IMR-90 (cell line): ENCODE measurements around the gene PARP12. TPM values are rescaled to one million over a fixed set of nuclear protein-coding genes. Genes with fewer than 3 reads are reported as not detected.

Experiments used
- ATAC-seq: fragments of 200-7000 bp; cut with Tn5 transposase; 2 replicates; pipeline ENCODE4 v1.9.1; 2020; ENCODE audit warnings: low read depth, mild to moderate bottlenecking, moderate library complexity
- BruUV-seq: library from RNA; stranded (reverse); fragments of 400-500 nt; replicated peaks from 2 replicates; lab custom pipeline; 2021; lab: Mats Ljungman, UMichigan
- CTCF ChIA-PET: fragments of 300-600 bp; formaldehyde crosslinking; extraction: SDS; loops from one replicate; lab custom pipeline; 2021; ENCODE audit warnings: antibody characterized with exemption; lab: Yijun Ruan, JAX
- POLR2A ChIA-PET: fragments of 300-600 bp; sonication (Branson Sonifier 250); formaldehyde crosslinking; loops from one replicate; lab custom pipeline; 2022; ENCODE audit warnings: antibody characterized with exemption; ENCODE audit not compliant: unreplicated experiment; lab: Charles Lee
- DNase-seq: peaks from one replicate; pipeline ENCODE4 v3.0.0; 2013
- H2AFZ ChIP-seq: replicated peaks from 2 replicates; pipeline ENCODE3; 2013; ENCODE audit warnings: low read length, mild to moderate bottlenecking; ENCODE audit not compliant: poor library complexity
- H2AK5ac ChIP-seq: 2 replicates; pipeline ENCODE4 v1.6.1; 2013; ENCODE audit warnings: low read depth, low read length, inconsistent platforms
- H2AK9ac ChIP-seq: replicated peaks from 2 replicates; pipeline ENCODE3; 2013; ENCODE audit warnings: mild to moderate bottlenecking, low read depth, low read length, moderate library complexity; ENCODE audit not compliant: poor library complexity
- H2BK120ac ChIP-seq: 2 replicates; pipeline ENCODE4 v1.6.1; 2013; ENCODE audit warnings: low read depth, low read length, inconsistent platforms
- H2BK15ac ChIP-seq: 3 replicates; pipeline ENCODE4 v1.6.1; 2013; ENCODE audit warnings: low read depth, low read length, inconsistent platforms
- H2BK20ac ChIP-seq: 2 replicates; pipeline ENCODE4 v1.6.1; 2013; ENCODE audit warnings: low read depth, mild to moderate bottlenecking, inconsistent platforms, low read length, moderate library complexity
- H2BK5ac ChIP-seq: 2 replicates; pipeline ENCODE4 v1.6.1; 2013; ENCODE audit warnings: mild to moderate bottlenecking, low read depth, low read length, inconsistent platforms; ENCODE audit not compliant: poor library complexity, severe bottlenecking
- H3K14ac ChIP-seq: replicated peaks from 2 replicates; pipeline ENCODE4 v1.6.1; 2013; ENCODE audit warnings: low read depth, low read length, inconsistent platforms
- H3K18ac ChIP-seq: 2 replicates; pipeline ENCODE4 v1.6.1; 2013; ENCODE audit warnings: low read depth, low read length, control low read depth
- H3K23ac ChIP-seq: 2 replicates; pipeline ENCODE4 v1.6.1; 2013; ENCODE audit warnings: low read depth, low read length, inconsistent platforms
- H3K27ac ChIP-seq: 2 replicates; pipeline ENCODE4 v1.5.1; 2013; ENCODE audit warnings: mild to moderate bottlenecking, control low read depth, low read length; ENCODE audit not compliant: insufficient read depth
- H3K27me3 ChIP-seq: 2 replicates; pipeline ENCODE4 v1.6.1; 2013; ENCODE audit warnings: low read length; ENCODE audit not compliant: control insufficient read depth, insufficient read depth
- H3K36me3 ChIP-seq: 2 replicates; pipeline ENCODE4 v1.6.1; 2013; ENCODE audit warnings: low read length, mixed read lengths; ENCODE audit not compliant: control insufficient read depth, insufficient read depth
- H3K4ac ChIP-seq: 2 replicates; pipeline ENCODE4 v1.6.1; 2013; ENCODE audit warnings: low read depth, low read length, inconsistent platforms
- H3K4me1 ChIP-seq: 2 replicates; pipeline ENCODE4 v1.6.1; 2013; ENCODE audit warnings: low read length, mixed read lengths; ENCODE audit not compliant: control insufficient read depth, insufficient read depth
- H3K4me2 ChIP-seq: 2 replicates; pipeline ENCODE4 v1.6.1; 2013; ENCODE audit warnings: low read depth, mild to moderate bottlenecking, control low read depth, low read length, moderate library complexity
- H3K4me3 ChIP-seq: 2 replicates; pipeline ENCODE4 v1.5.1; 2013; ENCODE audit warnings: low read depth, mild to moderate bottlenecking, control low read depth, low read length, moderate library complexity; ENCODE audit not compliant: insufficient read depth
- H3K56ac ChIP-seq: 2 replicates; pipeline ENCODE4 v1.6.1; 2013; ENCODE audit warnings: low read length, inconsistent platforms; ENCODE audit not compliant: insufficient read depth; ENCODE audit errors: extremely low read depth
- H3K79me1 ChIP-seq, 2 experiments: 2 replicates each; pipeline ENCODE4 v1.6.1; 2013; ENCODE audit warnings: low read length in 2 of 2, inconsistent platforms in 1 of 2, low read depth in 1 of 2
- H3K9ac ChIP-seq: 2 replicates; pipeline ENCODE4 v1.6.1; 2013; ENCODE audit warnings: low read depth, low read length, control low read depth
- H3K9me1 ChIP-seq: 2 replicates; pipeline ENCODE4 v1.6.1; 2013; ENCODE audit warnings: low read length, inconsistent platforms; ENCODE audit not compliant: insufficient read depth
- H3K9me3 ChIP-seq: 2 replicates; pipeline ENCODE4 v1.6.1; 2013; ENCODE audit warnings: low read length; ENCODE audit not compliant: control insufficient read depth, insufficient read depth
- H4K20me1 ChIP-seq: 2 replicates; pipeline ENCODE4 v1.6.1; 2013; ENCODE audit warnings: low read length, inconsistent platforms; ENCODE audit not compliant: insufficient read depth
- H4K5ac ChIP-seq: 2 replicates; pipeline ENCODE4 v1.6.1; 2013; ENCODE audit warnings: mild to moderate bottlenecking, low read depth, low read length, control low read depth
- H4K8ac ChIP-seq, 2 experiments: 2 replicates each; pipeline ENCODE4 v1.6.1; 2013; ENCODE audit warnings: low read depth in 2 of 2, low read length in 2 of 2, control low read depth in 1 of 2, inconsistent platforms in 1 of 2
- H4K91ac ChIP-seq: 2 replicates; pipeline ENCODE4 v1.6.1; 2013; ENCODE audit warnings: low read depth, low read length, inconsistent platforms; ENCODE audit not compliant: insufficient read depth
- MAFK ChIP-seq: IDR thresholded peaks from 2 replicates; pipeline ENCODE4 v1.6.1; 2012; ENCODE audit warnings: low read depth, low read length, improper control_type of control experiment
- WGBS, 2 experiments: methylation state at CpG; one replicate each; pipeline versions ENCODE4 v1.1.5 to v1.1.7; 2013; ENCODE audit warnings: missing lambda C conversion rate in 2 of 2; ENCODE audit not compliant: insufficient read length in 1 of 2; ENCODE audit errors: extremely low coverage in 2 of 2; 5-methylcytosine and 5-hydroxymethylcytosine counted together
- dilution Hi-C: fragments of 300-500 bp; cut with HindIII; formaldehyde crosslinking; loops from one replicate; pipeline ENCODE4 v1.14.3; 2018; ENCODE audit warnings: low sequenced_read_pairs; ENCODE audit not compliant: unreplicated experiment
- in situ Hi-C: fragments of 300-500 bp; cut with MboI; formaldehyde crosslinking; loops from 3 replicates; pipeline ENCODE4 v1.14.3; 2019; ENCODE audit warnings: low sequenced_read_pairs, inconsistent platforms, mixed read lengths
- intact Hi-C: fragments of 100-400 bp; cut with micrococcal nuclease; formaldehyde crosslinking; loops from 2 replicates; pipeline ENCODE4 v1.10.0; 2022
- polyA plus RNA-seq, 3 experiments: library from polyadenylated mRNA; depleted of rRNA; stranded (reverse); fragments of >200 nt; gene quantifications; 2 replicates each; pipeline ENCODE4 v1.2.3, GENCODE V29; 2012; ENCODE audit warnings: low replicate concordance in 1 of 3
- total RNA-seq: library from RNA; depleted of rRNA; stranded (reverse); fragments of >200 nt; gene quantifications from 2 replicates; pipeline ENCODE4 v1.2.3, GENCODE V29; 2012
- TF ChIP-seq, protein P1 (sequence below): conservative IDR thresholded peaks from 2 replicates; pipeline ENCODE4 v1.5.1; 2012; ENCODE audit warnings: mild to moderate bottlenecking, low read depth, low read length, improper control_type of control experiment

PARP12 gene
- total and polyA plus RNA-seq, 2 of the 4 experiments (the other 2 are of a cell fraction), result 7.2 to 11.3 TPM

DNA sequence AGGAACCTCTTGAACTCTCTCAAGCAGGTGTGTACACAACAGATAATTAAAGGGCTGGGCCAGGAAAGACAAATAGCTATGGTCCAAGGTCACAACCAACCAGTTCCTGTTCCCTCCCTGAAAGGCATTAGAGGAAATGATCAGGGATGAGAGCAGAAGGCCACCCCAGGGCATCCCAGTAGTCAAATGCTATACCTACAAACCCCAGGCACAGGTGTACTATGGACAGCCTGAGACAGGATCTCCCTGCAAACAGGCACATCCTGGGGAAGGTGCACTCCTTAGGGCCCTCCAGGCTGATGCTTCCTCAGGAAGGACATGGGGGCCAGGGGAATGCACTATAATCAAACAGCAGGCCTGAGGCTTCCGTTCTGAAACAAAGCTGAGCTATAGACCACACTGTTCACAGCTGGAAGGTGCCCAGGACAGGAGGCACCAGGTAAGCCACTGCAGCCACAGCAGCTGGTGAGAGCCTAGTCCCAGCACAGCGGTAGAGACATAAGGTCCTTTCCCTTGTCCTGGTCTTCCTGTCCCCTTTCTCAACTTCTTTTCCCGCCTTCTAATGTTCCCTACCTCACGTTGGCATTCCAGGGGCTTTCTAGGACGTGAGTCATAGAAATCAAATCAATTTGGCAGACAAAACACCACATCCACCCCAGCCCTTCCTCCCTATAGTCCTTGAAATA is 13.3 kb downstream of the PARP12 start:
- Histone ChIP-seq H4K91ac (no peak overlapping the region), H3K4me2 (no peak overlapping the region), H3K36me3 (peaks cover 5% of the 10 kb centered on the region), H2AK5ac (no peak overlapping the region), H2BK20ac (no peak overlapping the region), H2AK9ac (no peak overlapping the region), H3K4me1 (no peaks in the 10 kb centered on the region), H4K20me1 (no peaks in the 10 kb centered on the region), H4K5ac (no peak overlapping the region), H2BK120ac (no peak overlapping the region), H3K9me3 (no peaks in the 10 kb centered on the region), H3K4me3 (no peak overlapping the region), H3K9ac (no peak overlapping the region), H2BK15ac (no peak overlapping the region), H3K4ac (no peak overlapping the region), H3K9me1 (peaks cover 5% of the 10 kb centered on the region; the same call in 1 of the 2 replicates), H2BK5ac (no peak overlapping the region), H3K27me3 (no peaks in the 10 kb centered on the region), H3K56ac (no peak overlapping the region), H3K18ac (no peak overlapping the region), H3K27ac (no peak overlapping the region), H2AFZ (no peak overlapping the region), H3K79me1 (peaks cover 0 to 17% of the 10 kb centered on the region in 2 experiments; a peak in 1 of 4 replicates), H3K14ac (no peak overlapping the region), H4K8ac (no peak overlapping the region), H3K23ac (no peak overlapping the region)
- ChIA-PET POLR2A (no interaction called here), CTCF (no interaction called here)
- no peak for ATAC-seq
- intact Hi-C loops (no loop called here), in situ Hi-C loops (no loop called here), dilution Hi-C loops (no loop called here)
- TF ChIP-seq, protein P1, sequence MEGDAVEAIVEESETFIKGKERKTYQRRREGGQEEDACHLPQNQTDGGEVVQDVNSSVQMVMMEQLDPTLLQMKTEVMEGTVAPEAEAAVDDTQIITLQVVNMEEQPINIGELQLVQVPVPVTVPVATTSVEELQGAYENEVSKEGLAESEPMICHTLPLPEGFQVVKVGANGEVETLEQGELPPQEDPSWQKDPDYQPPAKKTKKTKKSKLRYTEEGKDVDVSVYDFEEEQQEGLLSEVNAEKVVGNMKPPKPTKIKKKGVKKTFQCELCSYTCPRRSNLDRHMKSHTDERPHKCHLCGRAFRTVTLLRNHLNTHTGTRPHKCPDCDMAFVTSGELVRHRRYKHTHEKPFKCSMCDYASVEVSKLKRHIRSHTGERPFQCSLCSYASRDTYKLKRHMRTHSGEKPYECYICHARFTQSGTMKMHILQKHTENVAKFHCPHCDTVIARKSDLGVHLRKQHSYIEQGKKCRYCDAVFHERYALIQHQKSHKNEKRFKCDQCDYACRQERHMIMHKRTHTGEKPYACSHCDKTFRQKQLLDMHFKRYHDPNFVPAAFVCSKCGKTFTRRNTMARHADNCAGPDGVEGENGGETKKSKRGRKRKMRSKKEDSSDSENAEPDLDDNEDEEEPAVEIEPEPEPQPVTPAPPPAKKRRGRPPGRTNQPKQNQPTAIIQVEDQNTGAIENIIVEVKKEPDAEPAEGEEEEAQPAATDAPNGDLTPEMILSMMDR, result no peak
- TF ChIP-seq MAFK, result no peak
- no peak for DNase-seq
- WGBS, 2 experiments, result 84% methylated on average over 3 of the region's 5 CpGs; no CpG with 5 or more reads in 1 of the 2 experiments
- no TSS peak for BruUV-seq
